Jurkat, Clone E6-1 (cell line): Measurements from ENCODE around the gene ATP8A2.

Experiments used
- DNase-seq: peaks from one replicate; pipeline ENCODE4 v3.0.0-alpha.2; 2011; ENCODE audit warnings: low read depth, low spot score
- H3K4me3 ChIP-seq: 2 replicates; pipeline ENCODE4 v1.5.1; 2011; ENCODE audit warnings: mild to moderate bottlenecking, low read length, control low read depth, moderate library complexity

ATP8A2 gene

GRCh38 chr13:25447396-25447795, 75.6 kb downstream of the ATP8A2 start:
- no peak overlapping the region for H3K4me3 ChIP-seq
- DNase-seq, result no peak

- H3K4me3 ChIP-seq, result no peak overlapping the region
- DNase-seq, result no peak
Observed at GRCh38 chr13:25453850-25454365, 82.1 kb downstream of the ATP8A2 start.

- DNase-seq, result no peak
Observed at GRCh38 chr13:25455146-25455545, 83.4 kb downstream of the ATP8A2 start.

GRCh38 chr13:25457566-25457965, 85.8 kb downstream of the ATP8A2 start:
- H3K4me3 ChIP-seq, result no peak overlapping the region

More at GRCh38 chr13:25455146-25455545, 83.4 kb downstream of the ATP8A2 start:
- H3K4me3 ChIP-seq, result no peak overlapping the region

GRCh38 chr13:25462301-25463125, 90.7 kb downstream of the ATP8A2 start:
- no peak for DNase-seq
- H3K4me3 ChIP-seq, result no peak overlapping the region

More at GRCh38 chr13:25457566-25457965, 85.8 kb downstream of the ATP8A2 start:
- DNase-seq, result no peak

GRCh38 chr13:25463496-25463895, 91.7 kb downstream of the ATP8A2 start:
- DNase-seq, result no peak

GRCh38 chr13:25466880-25467279, 95.1 kb downstream of the ATP8A2 start:
- no peak overlapping the region for H3K4me3 ChIP-seq
- no peak for DNase-seq

More at GRCh38 chr13:25463496-25463895, 91.7 kb downstream of the ATP8A2 start:
- H3K4me3 ChIP-seq, result no peak overlapping the region

- peak; percentile 8 for DNase-seq
- no peak overlapping the region for H3K4me3 ChIP-seq
Observed at GRCh38 chr13:25468325-25469168, 96.8 kb downstream of the ATP8A2 start.

GRCh38 chr13:25469169-25469525, 97.4 kb downstream of the ATP8A2 start:
- H3K4me3 ChIP-seq, result no peak overlapping the region
- DNase-seq, result no peak

GRCh38 chr13:25473864-25474263, 102.1 kb downstream of the ATP8A2 start:
- DNase-seq, result no peak
- no peak overlapping the region for H3K4me3 ChIP-seq

GRCh38 chr13:25478186-25478585, 106.4 kb downstream of the ATP8A2 start:
- DNase-seq, result no peak
- no peak overlapping the region for H3K4me3 ChIP-seq

GRCh38 chr13:25489238-25489637, 117.5 kb downstream of the ATP8A2 start:
- DNase-seq, result no peak
- H3K4me3 ChIP-seq, result no peak overlapping the region

- no peak overlapping the region for H3K4me3 ChIP-seq
- DNase-seq, result no peak
Observed at GRCh38 chr13:25490236-25490635, 118.5 kb downstream of the ATP8A2 start.

GRCh38 chr13:25493931-25494640, 122.3 kb downstream of the ATP8A2 start:
- DNase-seq, result no peak
- H3K4me3 ChIP-seq, result no peak overlapping the region

- no peak overlapping the region for H3K4me3 ChIP-seq
- DNase-seq, result no peak
Observed at GRCh38 chr13:25494698-25495411, 123.1 kb downstream of the ATP8A2 start.

- H3K4me3 ChIP-seq, result no peak overlapping the region
- no peak for DNase-seq
Observed at GRCh38 chr13:25501231-25501630, 129.5 kb downstream of the ATP8A2 start.

- H3K4me3 ChIP-seq, result no peak overlapping the region
- DNase-seq, result no peak
Observed at GRCh38 chr13:25502031-25502430, 130.3 kb downstream of the ATP8A2 start.

- no peak overlapping the region for H3K4me3 ChIP-seq
- DNase-seq, result no peak
Observed at GRCh38 chr13:25502551-25502950, 130.8 kb downstream of the ATP8A2 start.

GRCh38 chr13:25503856-25504255, 132.1 kb downstream of the ATP8A2 start:
- H3K4me3 ChIP-seq, result no peak overlapping the region
- no peak for DNase-seq
